Activated naive CD4-positive, alpha-beta T cell treated with anti-CD3 and anti-CD28 coated beads, Interleukin-2, amount 50 U/mL, for 24 hours (primary cell): ENCODE results near the gene FBXO42.
A peak's percentile ranks its signal among the peaks of the same experiment; 100 is the strongest.
"Not testable (repeated sequence)": the region's sequence is repeated elsewhere in the genome, so short reads cannot be mapped to it uniquely, and the experiment has no call there.

Experiments
- H3K27ac Mint-ChIP-seq: one replicate; pipeline ENCODE4 v1.8.0; 2021; ENCODE audit warnings: mild to moderate bottlenecking, mixed read lengths
- H3K27me3 Mint-ChIP-seq: one replicate; pipeline ENCODE4 v1.8.0; 2021; ENCODE audit warnings: mixed read lengths
- H3K36me3 Mint-ChIP-seq: one replicate; pipeline ENCODE4 v1.8.0; 2021; ENCODE audit warnings: mixed read lengths
- H3K4me1 Mint-ChIP-seq: one replicate; pipeline ENCODE4 v1.8.0; 2021; ENCODE audit warnings: mixed read lengths
- H3K4me3 Mint-ChIP-seq: one replicate; pipeline ENCODE4 v1.8.0; 2021; ENCODE audit warnings: mild to moderate bottlenecking, mixed read lengths
- H3K9me3 Mint-ChIP-seq: one replicate; pipeline ENCODE4 v1.8.0; 2021; ENCODE audit warnings: mixed read lengths

FBXO42 gene

GRCh38 chr1:16217061-16217785 lies 135.1 kb downstream of the FBXO42 start:
- no peaks in the 10 kb centered on the region for H3K27me3 Mint-ChIP-seq
- H3K36me3 Mint-ChIP-seq, result no peaks in the 10 kb centered on the region
- peaks cover 16% of the 10 kb centered on the region for H3K4me1 Mint-ChIP-seq
- no peaks in the 10 kb centered on the region for H3K9me3 Mint-ChIP-seq
- H3K27ac Mint-ChIP-seq, result no peak overlapping the region
- peak overlapping the region; percentile 82 for H3K4me3 Mint-ChIP-seq

- no peaks in the 10 kb centered on the region for H3K9me3 Mint-ChIP-seq
- no peak overlapping the region for H3K27ac Mint-ChIP-seq
- H3K4me1 Mint-ChIP-seq, result peaks cover 16% of the 10 kb centered on the region
- no peaks in the 10 kb centered on the region for H3K36me3 Mint-ChIP-seq
- H3K4me3 Mint-ChIP-seq, result peak overlapping the region; percentile 82
- no peaks in the 10 kb centered on the region for H3K27me3 Mint-ChIP-seq
Observed at GRCh38 chr1:16215882-16216753, 136.2 kb downstream of the FBXO42 start.

GRCh38 chr1:16215240-16215639 lies 137.0 kb downstream of the FBXO42 start:
- not testable (repeated sequence) for H3K4me3 Mint-ChIP-seq, H3K27ac Mint-ChIP-seq

GRCh38 chr1:16213544-16213943 lies 138.7 kb downstream of the FBXO42 start:
- H3K27ac Mint-ChIP-seq, H3K9me3 Mint-ChIP-seq, H3K4me3 Mint-ChIP-seq, H3K27me3 Mint-ChIP-seq, H3K36me3 Mint-ChIP-seq: not testable (repeated sequence)
- H3K4me1 Mint-ChIP-seq, result peaks cover 16% of the 10 kb centered on the region

More at GRCh38 chr1:16215240-16215639, 137.0 kb downstream of the FBXO42 start:
- peaks cover 16% of the 10 kb centered on the region for H3K4me1 Mint-ChIP-seq
- H3K36me3 Mint-ChIP-seq, H3K27me3 Mint-ChIP-seq, H3K9me3 Mint-ChIP-seq: not testable (repeated sequence)

- H3K27me3 Mint-ChIP-seq, result no peaks in the 10 kb centered on the region
- H3K36me3 Mint-ChIP-seq, result no peaks in the 10 kb centered on the region
- no peak overlapping the region for H3K4me3 Mint-ChIP-seq
- H3K9me3 Mint-ChIP-seq, result no peaks in the 10 kb centered on the region
- H3K27ac Mint-ChIP-seq, result no peak overlapping the region
- peaks cover 11% of the 10 kb centered on the region for H3K4me1 Mint-ChIP-seq
Observed at GRCh38 chr1:16213013-16213412, 139.3 kb downstream of the FBXO42 start.

- Mint-ChIP-seq H3K4me1 (peaks cover 9% of the 10 kb centered on the region), H3K4me3 (no peak within 1 kb of the TSS), H3K9me3 (no peaks in the 10 kb centered on the region), H3K27me3 (no peaks in the 10 kb centered on the region), H3K36me3 (no peaks in the 10 kb centered on the region), H3K27ac (no peak within 1 kb of the TSS)
Observed at GRCh38 chr1:16212251-16212961, 139.9 kb downstream of the FBXO42 start, which contains the start of gene ARHGEF19. Gene ARHGEF19, minus strand, starts transcription at chr1:16212652. Its CDS starts 3,598 bp downstream, at chr1:16209054.

GRCh38 chr1:16211824-16212223 lies 140.5 kb downstream of the FBXO42 start:
- Mint-ChIP-seq H3K9me3 (no peaks in the 10 kb centered on the region), H3K36me3 (no peaks in the 10 kb centered on the region), H3K4me3 (no peak overlapping the region), H3K27ac (no peak overlapping the region), H3K4me1 (peaks cover 10% of the 10 kb centered on the region), H3K27me3 (no peaks in the 10 kb centered on the region)

GRCh38 chr1:16210581-16210980 lies 141.7 kb downstream of the FBXO42 start:
- Mint-ChIP-seq H3K36me3 (no peaks in the 10 kb centered on the region), H3K4me1 (peaks cover 10% of the 10 kb centered on the region), H3K27me3 (no peaks in the 10 kb centered on the region), H3K27ac (no peak overlapping the region), H3K9me3 (no peaks in the 10 kb centered on the region), H3K4me3 (no peak overlapping the region)

- H3K4me3 Mint-ChIP-seq, result no peak overlapping the region
- H3K27me3 Mint-ChIP-seq, result no peaks in the 10 kb centered on the region
- no peaks in the 10 kb centered on the region for H3K36me3 Mint-ChIP-seq
- peaks cover 10% of the 10 kb centered on the region for H3K4me1 Mint-ChIP-seq
- H3K9me3 Mint-ChIP-seq, result no peaks in the 10 kb centered on the region
- no peak overlapping the region for H3K27ac Mint-ChIP-seq
Observed at GRCh38 chr1:16209847-16210407, 142.4 kb downstream of the FBXO42 start.

- no peaks in the 10 kb centered on the region for H3K9me3 Mint-ChIP-seq
- no peaks in the 10 kb centered on the region for H3K27me3 Mint-ChIP-seq
- H3K4me1 Mint-ChIP-seq, result peaks cover 16% of the 10 kb centered on the region
- H3K4me3 Mint-ChIP-seq, result peak overlapping the region; percentile 1
- no peaks in the 10 kb centered on the region for H3K36me3 Mint-ChIP-seq
- no peak overlapping the region for H3K27ac Mint-ChIP-seq
Observed at GRCh38 chr1:16209132-16209846, 143.0 kb downstream of the FBXO42 start.

- no peak overlapping the region for H3K27ac Mint-ChIP-seq
- peaks cover 2% of the 10 kb centered on the region for H3K36me3 Mint-ChIP-seq
- H3K4me3 Mint-ChIP-seq, result no peak overlapping the region
- H3K27me3 Mint-ChIP-seq, result no peaks in the 10 kb centered on the region
- peaks cover 21% of the 10 kb centered on the region for H3K4me1 Mint-ChIP-seq
- H3K9me3 Mint-ChIP-seq, result no peaks in the 10 kb centered on the region
Observed at GRCh38 chr1:16208270-16208987, 143.9 kb downstream of the FBXO42 start.

GRCh38 chr1:16207318-16208269 lies 144.7 kb downstream of the FBXO42 start:
- Mint-ChIP-seq H3K36me3 (peaks cover 2% of the 10 kb centered on the region), H3K4me3 (peak overlapping the region; percentile 86), H3K4me1 (peaks cover 23% of the 10 kb centered on the region), H3K9me3 (no peaks in the 10 kb centered on the region), H3K27me3 (no peaks in the 10 kb centered on the region), H3K27ac (peak overlapping the region; percentile 98)

GRCh38 chr1:16206547-16207317 lies 145.5 kb downstream of the FBXO42 start:
- H3K4me1 Mint-ChIP-seq, result peaks cover 23% of the 10 kb centered on the region
- H3K4me3 Mint-ChIP-seq, result peak overlapping the region; percentile 86
- no peaks in the 10 kb centered on the region for H3K9me3 Mint-ChIP-seq
- no peaks in the 10 kb centered on the region for H3K27me3 Mint-ChIP-seq
- H3K27ac Mint-ChIP-seq, result peak overlapping the region; percentile 98
- H3K36me3 Mint-ChIP-seq, result peaks cover 2% of the 10 kb centered on the region
